IPS-20b (cell line): ENCODE results near the gene IMMP2L.

Experiments
- H3K27ac ChIP-seq: one replicate; pipeline ENCODE4 v1.5.1; 2013; ENCODE audit warnings: low read length
- H3K27me3 ChIP-seq: 2 replicates; pipeline ENCODE4 v1.6.1; 2013; ENCODE audit warnings: mild to moderate bottlenecking, low read length, inconsistent platforms; ENCODE audit not compliant: insufficient read depth
- H3K36me3 ChIP-seq: 2 replicates; pipeline ENCODE4 v1.6.1; 2013; ENCODE audit warnings: low read depth, mild to moderate bottlenecking, inconsistent platforms, low read length, moderate library complexity; ENCODE audit not compliant: insufficient read depth
- H3K4me1 ChIP-seq: 2 replicates; pipeline ENCODE4 v1.6.1; 2013; ENCODE audit warnings: mild to moderate bottlenecking, control low read depth, inconsistent platforms, low read length, moderate library complexity; ENCODE audit not compliant: insufficient read depth
- H3K4me3 ChIP-seq: 2 replicates; pipeline ENCODE4 v1.5.1; 2013; ENCODE audit warnings: mild to moderate bottlenecking, low read length, inconsistent platforms
- H3K9ac ChIP-seq: 2 replicates; pipeline ENCODE4 v1.6.1; 2013; ENCODE audit warnings: low read depth, mild to moderate bottlenecking, inconsistent platforms, low read length, moderate library complexity
- H3K9me3 ChIP-seq: 2 replicates; pipeline ENCODE4 v1.6.1; 2013; ENCODE audit warnings: mild to moderate bottlenecking, low read depth, low read length, inconsistent platforms; ENCODE audit not compliant: insufficient read depth

The IMMP2L gene

GRCh38 chr7:111026343-111026742, 535.9 kb downstream of the IMMP2L start:
- Histone ChIP-seq H3K4me3 (peak overlapping the region; percentile 32; the same call in 1 of the 2 replicates), H3K9me3 (no peaks in the 10 kb centered on the region), H3K27me3 (no peaks in the 10 kb centered on the region), H3K36me3 (no peaks in the 10 kb centered on the region), H3K4me1 (peaks cover 25% of the 10 kb centered on the region), H3K27ac (peak overlapping the region; percentile 76), H3K9ac (peak overlapping the region; percentile 27; the same call in 1 of the 2 replicates)

DNA sequence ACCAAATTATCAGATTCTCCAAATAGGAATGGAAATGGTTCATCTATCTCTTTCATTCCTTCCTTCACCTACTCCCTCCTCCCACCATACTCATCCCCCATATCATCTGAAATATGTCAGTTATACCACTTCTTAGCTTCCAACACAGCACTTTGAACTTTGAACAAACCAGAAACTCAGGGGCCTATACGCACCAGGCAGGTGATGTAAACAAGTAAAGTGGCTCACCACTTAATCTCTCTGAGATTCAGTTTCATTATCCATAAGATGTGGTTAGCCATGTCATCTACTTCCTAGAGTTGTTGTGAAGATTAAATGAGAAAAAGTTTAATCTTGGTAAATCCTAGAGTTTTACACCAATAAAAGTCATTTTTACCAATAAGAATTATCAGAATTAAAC, 537.3 kb downstream of the IMMP2L start:
- H3K27ac ChIP-seq, result no peak overlapping the region
- no peaks in the 10 kb centered on the region for H3K27me3 ChIP-seq
- H3K4me1 ChIP-seq, result peaks cover 25% of the 10 kb centered on the region
- no peak overlapping the region for H3K9ac ChIP-seq
- no peaks in the 10 kb centered on the region for H3K36me3 ChIP-seq
- no peak overlapping the region for H3K4me3 ChIP-seq
- no peaks in the 10 kb centered on the region for H3K9me3 ChIP-seq

- Histone ChIP-seq H3K27me3 (no peaks in the 10 kb centered on the region), H3K4me1 (peaks cover 4% of the 10 kb centered on the region; the same call in 1 of the 2 replicates), H3K4me3 (no peak overlapping the region), H3K9me3 (no peaks in the 10 kb centered on the region), H3K36me3 (no peaks in the 10 kb centered on the region), H3K9ac (0 out of 2 replicates have a peak overlapping the region, but pooled peaks have one; percentile 20), H3K27ac (no peak overlapping the region)
Observed at GRCh38 chr7:111018960-111019736, 543.1 kb downstream of the IMMP2L start.

- Histone ChIP-seq H3K27ac (no peak overlapping the region), H3K9me3 (no peaks in the 10 kb centered on the region), H3K4me1 (peaks cover 4% of the 10 kb centered on the region; the same call in 1 of the 2 replicates), H3K9ac (no peak overlapping the region), H3K36me3 (no peaks in the 10 kb centered on the region), H3K27me3 (no peaks in the 10 kb centered on the region), H3K4me3 (no peak overlapping the region)
Observed at GRCh38 chr7:111018447-111018846, 543.8 kb downstream of the IMMP2L start.

DNA sequence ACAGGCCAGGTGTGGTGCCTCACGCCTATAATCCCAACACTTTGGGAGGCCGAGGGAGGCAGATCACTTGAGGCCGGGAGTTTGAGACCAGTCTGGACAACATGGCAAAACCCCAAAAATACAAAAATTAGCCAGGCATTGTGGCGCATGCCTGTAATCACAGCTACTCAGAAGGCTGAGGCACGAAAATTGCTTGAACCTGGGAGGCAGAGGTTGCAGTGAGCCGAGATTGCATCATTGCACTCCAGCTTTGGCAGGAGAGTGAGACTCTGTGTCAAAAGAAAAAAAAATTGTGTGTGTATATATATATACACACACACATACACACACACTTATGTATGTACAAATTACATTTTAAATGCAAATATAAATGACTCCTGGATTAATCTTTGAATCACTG, 548.2 kb downstream of the IMMP2L start:
- peaks cover 3% of the 10 kb centered on the region; the same call in 1 of the 2 replicates for H3K4me1 ChIP-seq

GRCh38 chr7:111012799-111013675, 549.3 kb downstream of the IMMP2L start:
- no peaks in the 10 kb centered on the region for H3K9me3 ChIP-seq
- no peaks in the 10 kb centered on the region for H3K36me3 ChIP-seq
- no peaks in the 10 kb centered on the region for H3K27me3 ChIP-seq
- H3K4me3 ChIP-seq, result no peak overlapping the region
- no peak overlapping the region for H3K9ac ChIP-seq
- no peaks in the 10 kb centered on the region for H3K4me1 ChIP-seq
- H3K27ac ChIP-seq, result no peak overlapping the region

More for the DNA sequence above, 548.2 kb downstream of the IMMP2L start:
- Histone ChIP-seq H3K9me3 (no peaks in the 10 kb centered on the region), H3K27ac (no peak overlapping the region), H3K9ac (no peak overlapping the region), H3K27me3 (no peaks in the 10 kb centered on the region), H3K4me3 (no peak overlapping the region), H3K36me3 (no peaks in the 10 kb centered on the region)

- Histone ChIP-seq H3K9me3 (no peaks in the 10 kb centered on the region), H3K36me3 (no peaks in the 10 kb centered on the region), H3K27me3 (no peaks in the 10 kb centered on the region), H3K27ac (no peak overlapping the region), H3K4me1 (no peaks in the 10 kb centered on the region), H3K9ac (no peak overlapping the region), H3K4me3 (no peak overlapping the region)
Observed at GRCh38 chr7:111012149-111012548, 550.1 kb downstream of the IMMP2L start.

DNA sequence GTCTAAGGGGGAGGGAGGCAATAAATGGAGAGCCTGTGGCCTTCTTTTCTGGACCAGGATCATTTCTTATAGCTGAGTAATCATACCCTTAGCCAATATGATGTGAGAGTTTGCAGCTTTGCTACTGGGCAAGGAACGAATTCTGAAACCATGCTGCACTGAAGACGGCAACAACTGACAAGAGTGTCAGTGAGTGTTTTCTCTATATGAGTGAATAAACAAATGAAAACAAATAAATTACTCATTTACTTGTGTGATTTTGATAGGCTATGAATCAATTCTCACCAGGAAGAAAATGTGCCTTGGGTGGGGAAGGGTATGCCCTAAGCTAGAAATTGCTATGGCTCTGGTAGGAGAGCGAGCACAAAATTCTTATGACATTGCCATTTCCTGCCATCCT, 550.8 kb downstream of the IMMP2L start:
- H3K9ac ChIP-seq, result no peak overlapping the region
- H3K36me3 ChIP-seq, result no peaks in the 10 kb centered on the region
- H3K4me1 ChIP-seq, result no peaks in the 10 kb centered on the region
- no peaks in the 10 kb centered on the region for H3K9me3 ChIP-seq
- no peak overlapping the region for H3K4me3 ChIP-seq
- H3K27ac ChIP-seq, result no peak overlapping the region
- H3K27me3 ChIP-seq, result no peaks in the 10 kb centered on the region

- Histone ChIP-seq H3K27me3 (no peaks in the 10 kb centered on the region), H3K9me3 (no peaks in the 10 kb centered on the region), H3K4me3 (no peak overlapping the region), H3K4me1 (no peaks in the 10 kb centered on the region), H3K36me3 (no peaks in the 10 kb centered on the region), H3K27ac (no peak overlapping the region), H3K9ac (no peak overlapping the region)
Observed at GRCh38 chr7:111010798-111011197, 551.5 kb downstream of the IMMP2L start.

- no peaks in the 10 kb centered on the region for H3K4me1 ChIP-seq
- H3K9ac ChIP-seq, result no peak overlapping the region
- H3K4me3 ChIP-seq, result no peak overlapping the region
- H3K27me3 ChIP-seq, result no peaks in the 10 kb centered on the region
- H3K9me3 ChIP-seq, result no peaks in the 10 kb centered on the region
- H3K27ac ChIP-seq, result no peak overlapping the region
- H3K36me3 ChIP-seq, result no peaks in the 10 kb centered on the region
Observed at GRCh38 chr7:111009526-111010040, 552.7 kb downstream of the IMMP2L start.

- no peak overlapping the region for H3K4me3 ChIP-seq
- no peaks in the 10 kb centered on the region for H3K27me3 ChIP-seq
- H3K36me3 ChIP-seq, result no peaks in the 10 kb centered on the region
- no peak overlapping the region for H3K27ac ChIP-seq
- no peaks in the 10 kb centered on the region for H3K9me3 ChIP-seq
- no peaks in the 10 kb centered on the region for H3K4me1 ChIP-seq
- no peak overlapping the region for H3K9ac ChIP-seq
Observed at GRCh38 chr7:111006691-111007090, 555.6 kb downstream of the IMMP2L start.
